HG02571 (cell line): ENCODE measurements around the gene TIMP3.
"Not testable (repeated sequence)": the region's sequence is repeated elsewhere in the genome, so short reads cannot be mapped to it uniquely, and the experiment has no call there.

Source experiments
- ATAC-seq: cut with Tn5 transposase; IDR thresholded peaks from one replicate; pipeline ENCODE4 v1.9.1; 2021; ENCODE audit warnings: mild to moderate bottlenecking, moderate library complexity; ENCODE audit not compliant: unreplicated experiment

The TIMP3 gene

DNA sequence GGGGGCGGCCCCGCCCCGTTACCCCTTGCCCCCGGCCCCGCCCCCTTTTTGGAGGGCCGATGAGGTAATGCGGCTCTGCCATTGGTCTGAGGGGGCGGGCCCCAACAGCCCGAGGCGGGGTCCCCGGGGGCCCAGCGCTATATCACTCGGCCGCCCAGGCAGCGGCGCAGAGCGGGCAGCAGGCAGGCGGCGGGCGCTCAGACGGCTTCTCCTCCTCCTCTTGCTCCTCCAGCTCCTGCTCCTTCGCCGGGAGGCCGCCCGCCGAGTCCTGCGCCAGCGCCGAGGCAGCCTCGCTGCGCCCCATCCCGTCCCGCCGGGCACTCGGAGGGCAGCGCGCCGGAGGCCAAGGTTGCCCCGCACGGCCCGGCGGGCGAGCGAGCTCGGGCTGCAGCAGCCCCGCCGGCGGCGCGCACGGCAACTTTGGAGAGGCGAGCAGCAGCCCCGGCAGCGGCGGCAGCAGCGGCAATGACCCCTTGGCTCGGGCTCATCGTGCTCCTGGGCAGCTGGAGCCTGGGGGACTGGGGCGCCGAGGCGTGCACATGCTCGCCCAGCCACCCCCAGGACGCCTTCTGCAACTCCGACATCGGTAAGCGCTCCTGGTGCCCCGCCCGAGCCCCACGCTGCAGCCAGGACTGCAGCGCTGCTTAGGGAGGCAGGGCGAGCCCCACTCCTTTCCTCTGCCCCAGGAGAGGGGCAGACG is at the start of gene TIMP3:
TSS of gene TIMP3 (plus strand) at position 169 of the 700 bp plus-strand sequence. CDS start at position 466, 297 bp downstream.
- ATAC-seq, result no peak

DNA sequence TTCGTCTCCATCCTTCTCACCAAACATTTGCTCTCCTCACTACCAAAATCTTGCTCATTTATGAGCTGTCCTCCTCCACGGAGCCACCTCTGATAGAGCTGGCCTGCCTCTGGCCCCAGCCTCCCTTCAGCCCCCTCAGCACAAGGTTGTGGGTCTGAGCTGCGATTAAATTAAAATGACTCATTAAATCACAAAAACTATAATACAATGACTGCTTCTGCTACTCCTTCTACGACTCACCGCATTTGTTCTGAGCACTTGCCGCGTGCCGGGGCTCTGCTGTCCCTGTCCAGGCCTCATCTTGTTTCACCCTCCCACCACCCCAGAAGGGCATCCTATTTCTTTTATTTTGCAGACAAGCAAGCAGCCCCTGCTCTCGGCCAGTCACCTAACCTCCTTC is 49.2 kb upstream of the TIMP3 start:
- ATAC-seq, result no peak

DNA sequence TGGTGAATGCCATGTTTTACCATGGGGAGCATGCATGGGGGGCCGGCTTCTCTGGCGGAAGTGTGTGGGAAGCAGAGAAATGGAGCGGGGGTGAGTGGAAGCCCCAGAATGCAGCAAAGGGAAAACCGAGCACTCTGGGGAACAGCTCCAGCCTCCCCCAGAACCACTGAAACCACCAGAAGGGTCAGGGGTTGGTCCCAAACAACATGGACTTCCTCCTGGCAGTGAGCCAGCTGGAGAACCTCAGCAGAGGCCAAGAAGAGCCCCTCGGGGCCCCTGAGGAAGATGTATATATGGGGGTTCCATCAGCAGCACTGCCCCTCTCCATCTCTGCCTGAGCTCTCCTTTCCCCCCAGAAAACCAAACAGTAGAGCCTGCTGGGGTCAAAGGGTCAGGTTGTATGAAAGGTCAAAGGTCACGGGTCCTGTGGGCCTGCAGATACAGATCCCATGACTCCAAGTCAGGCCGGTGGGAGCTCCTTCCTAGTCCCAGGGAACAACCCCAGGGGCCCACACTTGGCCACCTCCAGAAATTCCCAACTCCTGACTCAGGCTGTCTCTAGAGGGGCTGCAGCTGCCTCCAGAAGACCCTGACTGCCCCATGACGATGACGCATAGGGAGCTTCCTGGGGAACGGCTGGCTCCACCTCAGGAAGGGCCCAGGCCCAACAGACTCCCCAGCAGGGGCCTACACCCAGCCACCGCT is 48.5 kb upstream of the TIMP3 start:
- no peak for ATAC-seq

DNA sequence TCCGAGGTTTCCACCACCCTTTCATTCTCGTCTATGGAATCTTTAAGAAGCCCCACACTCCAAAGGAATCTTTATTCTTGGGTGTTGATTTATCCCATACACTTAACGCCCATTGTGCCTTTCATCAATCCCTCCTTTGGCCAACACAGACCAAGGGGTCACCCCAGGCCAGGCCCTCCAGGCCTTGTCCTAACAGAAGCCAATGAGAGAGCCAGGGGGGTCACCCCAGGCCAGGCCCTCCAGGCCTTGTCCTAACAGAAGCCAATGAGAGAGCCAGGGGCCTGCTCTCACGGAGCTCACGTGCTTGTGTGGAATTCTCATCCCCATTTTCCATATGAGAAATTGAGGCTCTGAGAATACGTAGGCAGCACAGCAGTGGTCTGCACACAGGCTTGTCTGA is 47.9 kb upstream of the TIMP3 start:
- no peak for ATAC-seq

DNA sequence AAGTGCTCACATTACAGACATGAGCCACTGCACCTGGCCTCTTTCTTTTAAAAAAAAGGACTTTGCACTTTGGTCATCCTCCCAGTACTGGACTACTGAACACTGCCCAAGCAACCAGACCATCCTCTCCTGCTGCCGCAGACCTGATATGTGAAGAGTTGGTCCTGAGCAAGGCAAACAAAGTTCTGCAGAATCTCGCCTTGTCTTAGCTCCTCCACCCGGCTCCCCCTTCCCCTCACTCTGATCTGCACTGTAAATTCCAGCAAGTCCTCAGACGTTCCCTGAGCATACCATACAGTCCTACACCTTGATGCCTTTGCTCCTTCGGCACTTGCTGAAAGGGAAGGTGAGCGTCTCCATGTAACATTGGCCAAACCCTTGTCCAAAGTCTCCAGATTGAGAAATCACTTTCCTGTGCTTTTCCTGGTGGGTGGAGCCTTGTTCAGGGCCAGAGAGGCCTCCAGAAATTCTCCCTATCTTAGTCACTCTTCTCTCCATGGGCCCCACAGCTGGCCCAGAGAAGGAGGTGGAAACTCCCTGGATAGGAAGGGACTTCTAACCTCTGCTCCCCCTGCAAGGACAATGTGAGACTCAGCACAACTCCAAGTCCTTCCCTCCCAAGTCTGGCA is 47.0 kb upstream of the TIMP3 start:
- ATAC-seq, result no peak

DNA sequence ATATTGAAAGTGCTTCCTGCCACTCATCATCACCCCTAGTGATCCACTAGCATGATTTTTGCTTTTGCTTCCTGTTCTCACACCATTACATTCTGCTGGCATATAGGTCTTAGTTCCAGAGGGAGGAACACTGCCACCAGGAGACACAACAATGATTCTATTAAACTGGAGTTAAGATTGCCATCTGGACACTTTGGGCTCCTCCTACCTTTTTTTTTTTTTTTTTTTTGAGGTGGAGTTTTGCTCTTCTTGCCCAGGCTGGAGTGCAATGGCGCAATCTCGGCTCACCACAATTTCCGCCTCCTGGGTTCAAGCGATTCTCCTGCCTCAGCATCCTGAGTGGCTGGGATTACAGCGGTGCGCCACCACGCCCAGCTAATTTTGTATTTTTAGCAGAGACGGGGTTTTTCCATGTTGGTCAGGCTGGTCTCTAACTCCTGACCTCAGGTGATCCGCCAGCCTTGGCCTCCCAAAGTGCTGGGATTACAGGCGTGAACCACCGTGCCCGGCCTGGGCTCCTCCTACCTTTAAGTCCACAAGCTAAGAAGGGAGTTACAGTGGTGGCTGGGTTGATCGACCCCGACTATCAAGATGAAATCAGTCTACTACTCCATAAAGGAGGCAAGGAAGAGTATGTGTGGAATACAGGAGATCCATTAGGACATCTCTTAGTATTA is 44.3 kb upstream of the TIMP3 start:
- not testable (repeated sequence) for ATAC-seq

DNA sequence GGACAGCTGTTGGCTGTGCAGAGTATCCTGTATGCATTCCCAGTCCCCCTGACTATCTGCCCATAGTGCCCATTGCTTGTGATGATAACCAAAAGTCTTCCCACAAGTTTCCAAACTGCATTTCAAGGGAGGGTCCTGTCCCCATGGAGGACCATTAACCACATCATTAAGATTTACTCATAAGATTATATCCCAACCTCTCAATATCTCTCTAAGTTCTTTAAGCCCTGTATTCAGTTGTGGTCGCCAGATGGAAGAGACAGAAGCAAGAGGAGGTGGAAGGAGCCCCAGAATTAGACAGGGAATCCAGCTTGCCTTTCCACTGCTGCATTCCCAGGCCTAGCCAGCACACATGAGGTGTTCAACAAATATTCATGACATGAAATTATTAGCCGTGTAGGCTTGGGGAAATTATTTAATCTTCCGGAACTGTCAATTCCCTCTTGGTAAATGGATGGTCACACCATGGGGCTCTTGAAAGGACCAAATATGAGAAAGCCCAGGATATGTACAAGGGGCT is 42.6 kb upstream of the TIMP3 start:
- no peak for ATAC-seq

DNA sequence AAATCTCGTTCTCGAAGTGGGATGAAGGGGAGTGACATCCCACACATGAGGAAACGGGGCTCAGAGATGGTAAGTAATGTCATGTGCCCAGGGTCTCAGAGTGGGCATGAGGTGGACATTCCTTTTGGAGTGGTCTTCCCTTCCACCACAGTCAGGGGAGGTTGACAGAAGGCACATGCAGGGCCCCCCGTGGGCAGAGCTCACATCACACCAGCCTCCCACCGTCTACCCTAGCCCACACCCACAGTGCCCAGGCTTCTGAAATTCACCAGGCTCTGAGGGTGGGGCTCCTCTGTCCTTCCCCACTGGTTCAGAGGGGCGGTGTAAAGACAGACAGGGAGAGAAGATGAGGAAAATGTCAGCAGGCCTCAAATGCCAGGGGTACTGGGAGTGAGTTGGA is 41.1 kb upstream of the TIMP3 start:
- ATAC-seq, result no peak

DNA sequence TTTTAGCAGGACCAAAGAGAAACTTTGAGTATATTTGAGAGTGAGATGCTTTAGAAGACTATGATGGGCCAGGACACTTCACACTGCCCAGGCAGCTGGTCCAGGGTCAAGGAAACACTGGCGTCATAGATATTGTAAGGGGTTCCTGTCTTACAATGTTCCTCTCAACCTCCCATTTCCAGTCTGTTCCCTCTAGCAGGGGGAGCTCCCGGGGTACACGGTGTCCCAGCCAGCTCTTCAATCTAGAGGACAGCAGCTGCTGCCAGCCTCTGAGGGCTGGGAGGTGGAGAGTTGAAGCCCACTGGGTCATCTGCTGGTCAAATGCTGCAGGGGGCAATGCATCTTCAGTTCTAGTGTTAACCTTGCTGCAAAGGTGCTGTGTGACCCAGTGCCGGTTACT is 40.7 kb upstream of the TIMP3 start:
- no peak for ATAC-seq

DNA sequence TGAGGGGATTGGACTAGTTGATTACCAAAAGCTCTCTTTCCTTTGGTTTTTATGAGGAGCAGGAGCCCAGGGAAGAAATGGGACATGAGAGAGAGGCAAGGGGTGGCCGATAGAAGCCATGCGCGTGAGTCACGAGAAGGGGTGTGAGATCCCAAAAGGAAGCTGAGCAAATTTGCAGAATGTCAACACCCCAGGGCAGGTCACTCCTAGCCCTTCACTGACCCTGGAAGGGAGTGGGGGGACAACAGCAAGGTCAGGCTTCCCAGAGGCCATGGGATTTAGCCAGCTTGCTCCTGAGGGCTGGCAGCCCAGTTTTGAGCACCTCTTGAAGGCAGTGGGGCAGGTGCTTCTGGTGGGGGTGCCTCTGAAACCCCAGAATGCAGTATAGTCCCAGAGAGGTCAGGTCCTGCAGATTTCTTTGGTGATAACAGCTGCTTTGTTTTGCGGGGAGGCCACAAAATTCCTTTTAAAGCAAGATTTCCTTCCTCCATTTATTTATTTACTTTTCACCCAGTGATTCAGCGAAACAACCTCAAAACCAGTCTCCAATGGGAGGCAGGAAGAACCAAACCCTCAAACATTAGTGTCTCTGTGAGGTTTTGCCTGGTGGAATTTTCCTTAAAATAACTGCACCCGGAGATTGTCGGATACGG is 40.1 kb upstream of the TIMP3 start:
- no peak for ATAC-seq

DNA sequence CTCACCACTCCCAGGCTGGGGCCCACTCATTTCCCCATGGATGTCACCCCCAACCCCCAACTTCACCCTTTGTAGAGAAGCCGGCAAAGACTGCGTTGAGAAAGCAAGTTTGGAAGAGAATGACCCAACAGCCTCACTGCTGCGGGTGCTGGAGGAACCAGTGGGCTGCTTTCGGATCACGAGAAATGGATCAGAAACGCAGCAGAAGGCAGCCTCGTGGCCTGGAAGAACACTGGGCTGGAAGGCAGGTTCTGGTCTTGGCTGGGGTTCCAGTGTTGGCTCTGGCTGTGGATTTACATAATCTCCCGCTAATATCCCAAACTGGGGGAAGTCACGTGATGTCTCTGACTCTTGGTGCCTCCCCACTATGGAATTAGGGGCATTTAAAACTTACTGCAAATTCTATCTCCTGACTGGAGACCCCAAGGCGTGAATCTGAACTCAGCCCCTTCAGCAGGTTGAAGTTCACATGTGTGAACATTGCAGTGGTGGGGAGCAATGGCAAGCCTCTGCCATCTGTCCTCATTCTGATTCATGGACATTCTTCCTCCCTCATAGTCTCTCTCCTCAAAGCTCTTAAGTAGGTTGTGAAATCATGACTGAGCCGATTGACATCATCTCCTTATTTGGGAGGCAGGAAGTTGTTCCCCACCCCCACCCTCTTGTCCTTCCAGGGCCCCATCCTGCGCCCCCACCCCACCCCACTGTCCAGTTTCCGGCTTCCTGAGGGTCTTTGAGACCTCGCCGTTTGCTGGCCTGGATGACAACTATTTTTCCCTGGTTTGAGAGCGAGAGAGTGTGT is 37.0 kb upstream of the TIMP3 start:
- no peak for ATAC-seq

DNA sequence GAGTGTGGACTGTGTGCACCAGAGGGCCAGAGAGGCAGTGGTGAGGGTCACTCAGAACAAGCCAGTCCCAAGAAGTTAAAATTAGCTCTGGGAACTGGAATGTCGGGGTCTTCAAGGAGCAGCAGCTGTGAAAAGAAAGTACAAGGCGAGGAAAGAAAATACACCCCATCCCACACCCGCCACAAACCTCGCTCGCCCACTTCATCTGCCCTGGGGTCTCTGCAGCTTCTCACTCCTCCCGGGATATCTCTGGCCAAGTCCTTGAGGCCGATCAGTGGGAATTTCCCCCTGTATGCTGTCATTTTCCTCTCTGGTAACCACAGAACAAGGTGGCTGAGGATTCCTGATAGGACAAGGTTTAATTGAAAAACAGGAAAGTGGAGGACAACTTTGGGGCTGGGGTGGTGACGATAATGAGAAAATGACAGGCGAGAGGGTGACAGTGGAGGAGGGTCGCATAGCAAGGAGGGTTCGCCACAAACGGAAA is 36.3 kb upstream of the TIMP3 start:
- no peak for ATAC-seq

DNA sequence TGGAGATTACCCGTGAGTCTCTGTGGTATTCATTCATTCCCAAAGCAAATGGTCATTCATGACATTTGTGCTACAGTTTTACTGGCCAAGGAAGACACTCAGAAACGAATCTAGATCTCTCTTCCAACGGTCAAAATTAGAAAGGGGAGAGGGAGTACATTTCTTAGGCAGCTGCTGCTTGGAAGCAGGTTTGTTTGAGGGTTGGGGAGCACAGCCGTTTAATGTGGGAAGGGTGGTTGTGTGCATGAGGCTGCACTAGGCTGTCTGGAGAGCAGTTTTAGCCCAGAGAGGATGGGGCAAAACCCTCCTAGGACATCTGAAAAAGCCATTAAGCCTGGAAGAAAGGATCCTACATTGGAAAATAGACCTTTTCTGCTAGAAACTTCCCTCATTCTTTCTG is 29.7 kb upstream of the TIMP3 start:
- ATAC-seq, result no peak

DNA sequence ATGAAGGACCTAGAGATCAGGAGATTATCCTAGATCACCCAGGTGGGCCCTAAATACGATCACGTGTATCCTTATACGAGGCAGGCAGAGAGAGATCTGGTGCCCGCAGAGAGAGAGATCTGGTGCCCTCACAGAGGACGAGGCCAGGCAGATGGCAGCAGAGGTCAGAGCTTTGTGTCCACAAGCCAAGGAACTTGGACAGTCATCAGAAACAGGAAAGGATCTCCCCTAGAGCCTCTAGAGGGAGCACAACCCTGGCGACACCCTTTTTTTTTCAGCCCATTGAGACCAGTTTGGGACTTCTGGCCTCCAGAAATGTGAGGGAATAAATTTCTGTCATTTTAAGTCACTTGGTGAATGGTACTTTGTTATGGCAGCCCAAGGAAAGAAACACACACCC is 25.5 kb upstream of the TIMP3 start:
- no peak for ATAC-seq

DNA sequence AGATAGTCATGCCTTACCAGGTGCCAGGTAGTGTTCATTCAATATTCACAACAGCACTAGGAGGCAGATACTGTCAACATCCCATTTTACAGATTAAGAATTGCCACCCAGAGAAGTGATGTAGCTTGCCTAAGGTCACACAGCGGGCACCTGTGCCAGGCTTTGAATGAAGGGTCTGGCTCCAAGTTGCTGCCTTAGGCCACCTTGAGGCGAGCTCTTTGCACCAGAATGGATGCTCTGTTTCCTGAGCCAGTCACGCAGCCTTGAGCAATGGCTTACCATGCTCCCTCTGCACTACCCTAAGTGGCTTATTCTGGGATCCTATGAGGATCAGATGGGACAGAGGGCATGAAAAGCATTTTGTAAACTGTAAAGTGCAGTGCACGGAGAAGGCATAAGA is 25.1 kb upstream of the TIMP3 start:
- no peak for ATAC-seq

DNA sequence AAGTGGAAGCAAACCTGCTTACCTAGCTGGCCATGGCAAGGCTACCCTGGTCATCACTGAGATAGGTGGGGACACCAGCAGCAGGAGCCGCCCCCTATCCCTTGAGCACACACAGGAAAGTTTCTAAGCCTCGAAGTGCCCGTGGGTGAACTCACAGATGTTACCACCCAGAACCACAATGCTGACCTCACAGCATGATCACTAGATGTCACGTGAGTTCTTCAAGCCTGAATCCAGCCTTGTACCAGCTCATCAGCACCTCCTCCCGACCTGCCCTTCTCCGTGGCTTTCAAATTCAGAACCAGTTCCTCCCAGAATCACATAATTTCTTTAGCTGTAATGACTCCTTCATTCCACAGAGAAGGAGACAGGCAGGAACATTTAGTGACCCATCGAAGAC is 24.7 kb upstream of the TIMP3 start:
- no peak for ATAC-seq

DNA sequence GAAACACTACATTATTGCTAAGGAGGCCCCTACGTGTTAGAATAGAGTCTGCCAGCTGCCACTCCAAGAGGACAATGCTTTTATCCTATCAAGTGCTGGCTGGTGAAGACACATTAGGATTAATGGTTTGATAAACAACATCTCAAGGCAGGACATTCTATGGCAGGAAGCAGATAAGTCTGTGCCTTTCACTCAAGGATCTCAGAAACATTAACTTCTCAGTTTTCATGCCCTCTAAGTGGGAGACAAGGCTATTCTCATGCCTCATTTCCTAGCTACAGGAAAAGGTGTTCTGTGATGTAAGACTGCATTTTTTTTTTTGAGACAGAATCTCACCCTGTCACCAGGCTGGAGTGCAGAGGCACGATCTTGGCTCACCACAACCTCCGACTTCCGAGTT is 23.5 kb upstream of the TIMP3 start:
- ATAC-seq, result no peak

DNA sequence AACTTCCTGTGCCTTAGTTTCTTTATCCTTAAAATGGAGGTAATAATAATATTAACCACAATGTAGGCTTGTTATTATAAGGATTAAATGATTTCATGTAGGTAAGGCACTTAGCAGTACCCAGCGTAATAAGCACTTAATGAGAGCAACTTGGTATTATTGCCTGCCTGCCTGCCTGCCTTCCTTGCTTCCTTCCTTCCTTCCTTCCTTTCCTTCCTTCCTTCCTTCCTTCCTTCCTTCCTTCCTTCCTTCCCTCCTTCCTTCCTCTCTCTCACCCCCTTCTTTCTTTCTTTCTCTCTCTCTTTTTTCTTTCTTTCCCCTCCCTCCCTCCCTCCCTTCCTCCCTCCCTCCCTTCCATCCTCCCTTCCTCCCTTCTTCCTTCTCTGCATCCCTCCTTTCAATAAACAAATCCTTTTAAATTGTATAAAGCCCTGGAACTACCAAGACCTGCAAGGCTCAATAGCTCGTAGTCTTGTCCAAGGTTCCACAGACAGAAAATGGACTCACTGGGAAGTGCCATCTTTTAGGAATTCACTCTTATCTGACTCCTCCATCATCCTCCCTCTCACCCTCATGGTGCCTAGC is 20.7 kb upstream of the TIMP3 start:
- ATAC-seq, result no peak

DNA sequence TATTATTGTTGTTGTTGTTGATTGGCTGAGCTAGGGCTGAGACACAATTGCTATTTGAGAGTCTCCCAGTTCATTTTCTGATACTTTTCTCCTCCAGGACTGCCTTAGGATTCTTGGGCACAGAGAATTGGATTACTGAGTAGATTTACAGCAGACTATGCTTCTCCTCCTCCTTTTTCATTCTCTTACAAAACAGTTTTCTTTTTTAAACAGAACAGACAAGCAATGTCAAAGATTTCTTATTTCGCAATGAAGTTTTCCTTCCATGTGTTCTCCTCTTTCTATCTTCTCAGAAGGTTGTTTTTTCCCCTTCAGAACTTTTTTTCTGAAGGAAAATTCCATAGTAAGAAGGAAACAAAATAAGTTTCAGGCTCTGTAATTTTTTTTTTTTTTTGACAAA is 19.8 kb upstream of the TIMP3 start:
- no peak for ATAC-seq
